Activated CD4-positive, CD25-positive, alpha-beta regulatory T cell treated with anti-CD3 and anti-CD28 coated beads, Interleukin-2, amount 50 U/mL, for 16 hours (primary cell): ENCODE data around the gene SUPT7L.
A peak's percentile ranks its signal among the peaks of the same experiment; 100 is the strongest.
"Not testable (repeated sequence)": the region's sequence is repeated elsewhere in the genome, so short reads cannot be mapped to it uniquely, and the experiment has no call there.

ENCODE experiments used
- DNase-seq: peaks from one replicate; pipeline ENCODE4 v3.0.0-alpha.2; 2020; ENCODE audit warnings: low read depth, low spot score

Gene SUPT7L

GRCh38 chr2:27685577-27685976, 22.2 kb upstream of the SUPT7L start:
- DNase-seq, result no peak

DNA sequence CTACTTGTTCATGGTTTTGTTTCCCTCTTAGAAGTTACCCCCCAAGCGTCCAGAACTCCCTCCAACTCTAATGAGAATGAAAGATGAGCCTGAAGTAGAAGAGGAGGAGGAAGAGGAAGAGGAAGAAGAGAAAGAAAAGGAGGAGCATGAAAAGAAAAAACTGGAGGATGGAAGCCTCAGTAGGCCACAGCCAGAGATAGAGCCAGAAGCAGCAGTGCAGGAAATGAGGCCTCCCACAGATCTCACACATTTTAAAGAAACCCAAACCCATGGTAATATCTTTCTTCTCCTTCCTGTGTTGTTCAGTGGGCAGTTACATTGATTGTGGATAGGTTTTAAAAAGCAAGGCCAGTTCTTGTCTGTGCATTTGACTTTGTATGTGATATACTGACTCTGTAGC, 21.6 kb upstream of the SUPT7L start:
- DNase-seq, result not testable (repeated sequence)

- DNase-seq, result peak; percentile 85
These were observed 20.1 kb upstream of the SUPT7L start for GRCh38 chr2:27683390-27684071.

- not testable (repeated sequence) for DNase-seq
These were observed 18.9 kb upstream of the SUPT7L start for GRCh38 chr2:27682334-27682771.

GRCh38 chr2:27681841-27682240, 18.4 kb upstream of the SUPT7L start:
- no peak for DNase-seq

- DNase-seq, result no peak
These were observed 17.2 kb upstream of the SUPT7L start for GRCh38 chr2:27680571-27680970.

DNA sequence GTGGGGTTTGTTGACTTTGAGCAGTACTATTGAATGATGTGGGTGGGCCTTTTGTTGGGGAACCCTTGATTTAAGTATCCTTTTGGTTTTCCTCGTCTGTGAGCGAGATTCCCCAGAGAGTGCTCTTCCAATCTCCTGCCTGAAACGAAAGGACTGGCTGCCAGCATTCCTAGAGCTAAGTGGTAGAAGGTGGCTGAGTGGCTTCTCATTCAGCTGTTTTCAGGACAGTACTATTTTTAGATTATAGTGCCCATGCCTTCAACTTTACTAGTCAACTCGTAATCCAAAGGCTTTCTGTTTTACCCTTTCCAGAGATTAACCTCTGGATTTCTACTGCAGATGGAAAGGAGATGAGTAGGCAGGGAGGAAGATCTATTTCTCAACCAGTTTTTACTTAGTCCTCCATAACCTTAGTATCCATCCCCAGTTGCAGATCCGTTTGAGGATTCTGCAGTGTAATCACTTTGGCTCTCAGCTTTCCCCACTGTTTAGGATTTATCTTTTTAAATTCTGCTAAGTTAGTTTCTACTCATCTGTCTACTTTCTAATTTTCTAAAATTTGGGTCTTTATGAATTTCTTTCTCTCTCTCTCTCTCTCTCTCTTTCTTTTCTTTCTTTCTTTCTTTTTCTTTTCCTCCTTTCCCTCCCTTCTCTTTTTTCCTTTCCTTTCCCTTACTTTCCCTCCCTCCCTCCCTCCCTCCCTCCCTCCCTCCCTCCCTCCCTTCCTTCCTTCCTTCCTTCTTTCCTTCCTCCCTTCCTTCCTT, 9.5 kb upstream of the SUPT7L start:
- DNase-seq, result no peak

DNA sequence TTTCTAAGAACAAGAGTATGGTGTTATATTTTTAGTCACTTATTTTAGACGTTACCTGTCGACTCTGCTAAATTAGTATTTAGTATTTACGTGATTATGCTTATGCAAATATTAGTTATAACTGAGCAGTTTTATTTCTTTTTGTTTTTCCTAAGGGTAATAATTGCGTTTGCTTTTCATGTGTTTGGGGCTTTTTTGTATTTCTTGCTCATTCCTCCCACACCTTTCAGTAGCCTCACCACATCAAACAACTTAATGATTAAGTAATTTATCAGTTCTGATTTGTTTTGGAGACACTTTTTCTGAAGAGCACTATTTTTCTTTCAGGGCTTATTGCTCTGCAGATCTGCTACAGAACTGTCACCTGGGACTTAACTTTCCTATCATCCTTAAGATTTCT, 7.8 kb upstream of the SUPT7L start:
- DNase-seq, result no peak

DNA sequence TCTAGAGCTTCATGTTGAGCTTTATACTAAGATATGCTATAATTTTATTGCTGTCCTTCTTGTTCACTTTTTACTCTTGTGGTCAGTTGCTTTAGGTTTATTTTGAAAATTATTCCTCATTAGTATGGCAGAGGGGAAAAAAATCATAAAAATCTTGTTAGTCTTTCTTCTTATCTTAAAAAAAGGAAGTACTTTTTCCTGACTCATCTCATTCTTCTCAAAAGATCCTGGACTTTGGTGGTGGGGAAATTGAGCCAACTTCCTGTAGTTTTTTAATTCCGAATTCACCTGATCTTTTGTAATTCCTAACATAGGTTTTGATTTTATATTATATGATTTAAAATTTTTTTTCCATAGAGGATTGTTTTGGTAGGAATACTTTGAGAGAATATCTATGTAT, 4.0 kb upstream of the SUPT7L start:
- no peak for DNase-seq

- DNase-seq, result no peak
These were observed 1.4 kb upstream of the SUPT7L start for GRCh38 chr2:27664622-27665363.

GRCh38 chr2:27664154-27664574, 750 bp upstream of the SUPT7L start:
- no peak for DNase-seq

DNA sequence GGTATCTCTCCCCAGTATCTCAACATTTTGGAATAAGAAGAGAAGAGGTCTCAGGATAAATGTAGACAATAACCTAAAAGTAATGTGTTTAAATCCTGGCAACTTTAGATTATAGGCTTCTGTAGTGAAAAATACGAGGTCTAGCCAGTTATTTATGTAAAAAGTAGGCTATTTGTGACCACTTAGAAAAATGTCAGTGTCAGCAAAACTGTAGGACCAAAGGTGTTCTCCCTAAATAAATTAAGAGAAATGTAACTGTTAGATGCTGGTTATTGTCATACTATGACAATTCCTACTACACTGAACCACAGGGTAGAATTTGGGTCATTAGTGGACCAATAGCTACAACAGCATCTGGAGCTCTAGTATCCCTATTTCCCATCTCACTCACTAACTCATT, 2.0 kb downstream of the SUPT7L start:
- DNase-seq, result no peak

DNA sequence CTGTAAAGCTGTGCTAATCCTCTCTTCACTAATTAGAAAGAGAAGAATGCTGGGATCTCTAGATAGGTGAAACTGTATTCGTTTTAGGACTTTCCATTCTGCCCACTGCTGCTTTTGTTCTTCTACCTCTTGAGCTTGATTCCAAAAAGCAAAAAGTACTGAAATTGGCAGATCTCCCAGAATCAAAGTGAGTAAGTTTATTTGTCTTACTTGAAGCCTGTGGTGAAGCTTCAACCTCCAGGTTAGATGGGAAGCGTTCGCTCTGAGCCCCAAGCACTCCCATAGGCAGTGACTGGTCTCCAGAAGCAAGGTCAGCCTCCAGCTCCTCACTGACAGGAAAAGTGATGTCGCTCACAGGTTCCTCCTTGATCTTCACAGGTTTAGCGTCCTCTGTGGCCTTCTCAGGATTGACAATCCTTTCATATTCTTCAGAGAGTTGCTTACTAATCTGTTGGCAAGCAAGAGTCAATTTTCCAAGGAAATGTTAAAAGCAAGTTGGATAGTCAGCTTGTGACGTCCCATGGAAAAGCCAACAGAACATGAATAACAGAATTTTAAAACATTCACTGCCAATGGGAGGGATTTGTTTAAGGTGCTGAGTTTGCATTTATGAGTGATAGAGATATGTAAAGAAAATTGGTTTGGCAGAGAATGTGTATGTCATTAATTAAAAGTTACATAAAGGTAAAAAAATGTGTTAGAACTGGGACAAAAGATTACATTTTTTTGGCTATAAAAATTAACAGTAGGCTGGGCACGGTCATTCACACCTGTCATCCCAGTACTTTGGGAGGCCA, 8.1 kb downstream of the SUPT7L start:
- no peak for DNase-seq

DNA sequence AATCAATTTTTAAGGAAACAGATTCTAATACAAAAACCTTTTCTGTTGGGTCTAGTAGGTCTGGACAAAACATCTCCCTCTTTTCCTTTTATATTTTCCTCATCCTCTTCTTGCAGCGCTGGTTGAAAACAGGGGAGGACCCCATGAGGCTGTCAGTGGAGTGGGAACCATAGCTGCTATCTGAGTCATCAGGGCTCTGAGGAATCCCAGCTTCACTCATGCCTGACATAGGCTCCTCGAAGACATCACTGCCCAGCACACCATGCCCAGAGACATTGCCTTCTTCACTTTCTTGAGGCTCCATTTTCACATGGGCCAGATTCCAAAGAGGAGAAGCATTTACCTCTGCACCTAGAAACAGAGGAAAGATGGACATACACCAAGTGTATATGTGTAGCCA, 10.0 kb downstream of the SUPT7L start:
- DNase-seq, result no peak

GRCh38 chr2:27652790-27653189, 10.6 kb downstream of the SUPT7L start:
- no peak for DNase-seq

DNA sequence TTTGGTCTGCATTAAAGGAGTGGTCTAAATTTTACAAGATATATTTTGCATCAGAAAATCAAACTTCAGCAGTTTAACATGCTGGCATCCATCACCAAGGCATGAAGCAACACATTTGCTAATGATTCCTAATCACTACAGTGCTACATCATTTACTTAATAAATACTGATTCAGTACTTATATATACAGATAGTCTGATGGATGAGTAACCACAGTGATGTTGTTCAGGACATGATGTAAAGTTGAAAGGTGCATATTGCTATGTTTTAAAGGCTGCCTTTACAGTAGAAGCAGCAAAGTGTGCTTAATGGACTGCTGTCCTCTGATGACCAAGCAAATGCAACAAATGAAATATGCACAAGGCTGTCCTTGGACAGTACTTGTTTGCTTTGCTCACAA, 11.1 kb downstream of the SUPT7L start:
- no peak for DNase-seq

- no peak for DNase-seq
These were observed 12.4 kb downstream of the SUPT7L start for GRCh38 chr2:27651056-27651455.

DNA sequence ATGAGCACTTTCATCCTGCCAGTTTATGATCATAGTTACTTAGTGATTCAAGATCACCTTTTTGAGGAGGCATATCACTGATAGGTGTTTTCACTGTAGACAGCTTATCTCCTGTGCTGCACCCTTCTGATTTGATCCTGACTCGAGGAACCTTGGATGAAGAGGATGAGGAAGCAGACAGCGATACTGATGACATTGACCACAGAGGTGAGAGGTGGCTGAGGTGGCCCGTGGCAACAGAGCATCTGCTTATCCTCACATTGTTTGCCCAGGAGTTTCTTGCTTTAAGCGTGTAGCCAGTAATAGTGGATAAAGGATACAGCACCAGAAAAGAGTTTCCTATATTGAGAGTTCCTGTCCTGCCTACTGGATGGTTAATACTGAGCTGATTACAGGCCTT, 15.7 kb downstream of the SUPT7L start:
- no peak for DNase-seq

- no peak for DNase-seq
These were observed 16.1 kb downstream of the SUPT7L start for GRCh38 chr2:27647289-27647688.

DNA sequence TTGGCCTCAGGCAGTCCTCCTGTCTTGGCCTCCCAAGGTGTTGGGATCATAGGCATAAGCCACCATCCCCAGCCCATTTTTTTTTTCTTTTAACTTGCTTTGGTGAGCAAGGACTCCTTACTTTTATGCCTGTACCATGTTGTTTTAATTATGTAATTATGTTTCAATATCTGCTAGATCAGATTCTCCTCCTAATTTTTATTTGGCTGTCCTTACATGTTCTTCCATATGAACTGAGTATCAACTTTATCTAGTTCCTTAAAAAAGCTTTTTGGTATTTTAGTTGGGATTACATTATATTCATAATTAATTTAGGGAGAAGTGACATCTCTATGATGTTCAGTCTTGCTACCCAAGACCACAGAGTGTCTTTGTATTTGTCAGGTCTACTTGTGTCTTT, 18.2 kb downstream of the SUPT7L start:
- DNase-seq, result no peak

GRCh38 chr2:27640722-27641245, 22.6 kb downstream of the SUPT7L start:
- DNase-seq, result no peak
